Measurements from ENCODE around the gene PAN2. TPM values are rescaled to one million over a fixed set of nuclear protein-coding genes. Genes with fewer than 3 reads are reported as not detected.

PAN2 gene, protein sequence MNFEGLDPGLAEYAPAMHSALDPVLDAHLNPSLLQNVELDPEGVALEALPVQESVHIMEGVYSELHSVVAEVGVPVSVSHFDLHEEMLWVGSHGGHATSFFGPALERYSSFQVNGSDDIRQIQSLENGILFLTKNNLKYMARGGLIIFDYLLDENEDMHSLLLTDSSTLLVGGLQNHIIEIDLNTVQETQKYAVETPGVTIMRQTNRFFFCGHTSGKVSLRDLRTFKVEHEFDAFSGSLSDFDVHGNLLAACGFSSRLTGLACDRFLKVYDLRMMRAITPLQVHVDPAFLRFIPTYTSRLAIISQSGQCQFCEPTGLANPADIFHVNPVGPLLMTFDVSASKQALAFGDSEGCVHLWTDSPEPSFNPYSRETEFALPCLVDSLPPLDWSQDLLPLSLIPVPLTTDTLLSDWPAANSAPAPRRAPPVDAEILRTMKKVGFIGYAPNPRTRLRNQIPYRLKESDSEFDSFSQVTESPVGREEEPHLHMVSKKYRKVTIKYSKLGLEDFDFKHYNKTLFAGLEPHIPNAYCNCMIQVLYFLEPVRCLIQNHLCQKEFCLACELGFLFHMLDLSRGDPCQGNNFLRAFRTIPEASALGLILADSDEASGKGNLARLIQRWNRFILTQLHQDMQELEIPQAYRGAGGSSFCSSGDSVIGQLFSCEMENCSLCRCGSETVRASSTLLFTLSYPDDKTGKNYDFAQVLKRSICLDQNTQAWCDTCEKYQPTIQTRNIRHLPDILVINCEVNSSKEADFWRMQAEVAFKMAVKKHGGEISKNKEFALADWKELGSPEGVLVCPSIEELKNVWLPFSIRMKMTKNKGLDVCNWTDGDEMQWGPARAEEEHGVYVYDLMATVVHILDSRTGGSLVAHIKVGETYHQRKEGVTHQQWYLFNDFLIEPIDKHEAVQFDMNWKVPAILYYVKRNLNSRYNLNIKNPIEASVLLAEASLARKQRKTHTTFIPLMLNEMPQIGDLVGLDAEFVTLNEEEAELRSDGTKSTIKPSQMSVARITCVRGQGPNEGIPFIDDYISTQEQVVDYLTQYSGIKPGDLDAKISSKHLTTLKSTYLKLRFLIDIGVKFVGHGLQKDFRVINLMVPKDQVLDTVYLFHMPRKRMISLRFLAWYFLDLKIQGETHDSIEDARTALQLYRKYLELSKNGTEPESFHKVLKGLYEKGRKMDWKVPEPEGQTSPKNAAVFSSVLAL
- total RNA-seq (2022; extraction: Qiagen RNA extraction) = 13.6 to 17.4 TPM (median 14.0 TPM) in 5 replicates

DNA sequence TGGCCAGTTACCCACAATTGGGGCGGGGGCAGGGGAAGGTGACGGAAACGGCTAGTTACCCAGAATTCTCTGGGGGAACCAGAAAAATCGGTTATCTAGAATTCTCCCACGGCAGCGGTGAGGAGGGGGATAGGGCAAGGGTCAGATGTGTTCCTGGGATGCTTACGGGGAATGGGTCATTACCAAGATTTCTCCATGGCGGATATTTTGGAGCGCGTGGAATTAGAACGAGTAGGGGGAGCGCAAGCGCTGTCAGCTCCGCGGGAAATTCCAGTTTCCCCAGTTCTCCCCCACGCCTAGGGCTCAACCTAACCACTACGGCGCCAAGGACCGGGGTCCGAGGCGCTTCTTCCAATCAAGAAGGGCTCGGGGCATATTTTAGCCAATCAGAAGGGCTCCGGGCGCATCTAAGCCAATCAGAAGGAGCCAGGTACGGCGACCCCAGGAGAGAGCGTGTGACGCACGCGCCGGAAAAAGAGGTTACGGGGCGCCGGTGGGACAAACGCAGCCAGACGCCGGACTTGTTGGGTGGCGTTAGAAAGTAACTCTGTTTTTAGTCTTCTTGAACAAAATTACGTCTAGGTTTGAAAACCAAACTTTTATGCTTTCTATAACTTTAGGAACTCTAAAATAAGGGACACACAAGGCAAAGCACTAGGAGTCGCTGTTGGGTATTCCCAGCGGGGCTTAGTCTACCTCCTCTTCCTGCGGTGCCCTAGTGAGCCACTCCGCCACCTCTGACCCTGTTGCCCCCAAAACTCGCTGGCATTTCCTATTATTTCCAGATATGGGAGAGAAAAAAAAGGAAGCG, at the start of gene PAN2:
Gene PAN2, minus strand, starts transcription at position 322 of the 811 bp plus-strand sequence. CDS start 906 bp downstream, outside the sequence.

DNA sequence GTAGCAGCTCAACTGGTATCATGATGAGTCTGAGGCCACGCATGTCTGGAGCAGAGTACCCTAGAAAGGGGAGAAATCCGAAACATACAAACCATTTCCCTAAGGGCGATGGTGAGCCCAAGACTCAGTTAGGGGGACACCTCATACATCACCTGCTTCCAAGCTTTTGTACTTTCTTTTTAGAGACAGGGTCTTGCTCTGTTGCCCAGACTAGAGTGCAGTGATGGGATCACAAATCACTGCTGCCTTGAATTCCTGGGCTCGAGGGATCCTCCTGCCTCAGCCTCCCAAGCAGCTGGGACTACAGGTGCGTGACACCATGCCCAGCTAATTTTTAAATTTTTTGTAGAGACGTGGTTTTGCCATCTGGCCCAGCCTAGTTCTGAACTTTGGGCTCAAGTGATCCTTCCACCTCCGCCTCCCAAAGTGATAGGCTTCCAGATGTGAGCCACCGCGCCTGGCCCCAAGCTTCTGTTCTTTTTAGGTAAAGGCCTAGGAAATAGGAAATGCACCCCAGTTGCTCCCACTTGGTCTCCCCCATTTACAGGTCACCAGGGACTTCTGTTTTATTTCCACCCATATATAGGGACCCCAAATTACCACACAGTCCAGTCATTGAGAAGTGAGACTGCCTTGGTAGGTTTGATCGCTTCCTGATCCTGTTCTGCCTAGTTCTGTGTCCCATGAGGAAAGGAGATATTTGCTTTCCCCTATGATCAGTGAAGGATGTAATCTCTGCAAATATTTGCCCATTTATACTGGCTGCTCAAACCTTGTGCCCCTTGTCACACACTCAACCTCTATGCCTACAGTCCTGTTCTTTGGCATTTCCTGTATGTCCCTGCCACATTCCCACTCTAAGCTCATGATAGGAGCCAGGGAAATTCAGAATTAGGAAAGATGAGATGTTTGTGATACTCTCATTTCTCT, 28.6 kb upstream of the PAN2 start, which contains the start of gene APOF:
Gene APOF, minus strand, starts transcription at position 728 of the 930 bp plus-strand sequence. Its CDS starts 112 bp downstream, at position 616.

DNA sequence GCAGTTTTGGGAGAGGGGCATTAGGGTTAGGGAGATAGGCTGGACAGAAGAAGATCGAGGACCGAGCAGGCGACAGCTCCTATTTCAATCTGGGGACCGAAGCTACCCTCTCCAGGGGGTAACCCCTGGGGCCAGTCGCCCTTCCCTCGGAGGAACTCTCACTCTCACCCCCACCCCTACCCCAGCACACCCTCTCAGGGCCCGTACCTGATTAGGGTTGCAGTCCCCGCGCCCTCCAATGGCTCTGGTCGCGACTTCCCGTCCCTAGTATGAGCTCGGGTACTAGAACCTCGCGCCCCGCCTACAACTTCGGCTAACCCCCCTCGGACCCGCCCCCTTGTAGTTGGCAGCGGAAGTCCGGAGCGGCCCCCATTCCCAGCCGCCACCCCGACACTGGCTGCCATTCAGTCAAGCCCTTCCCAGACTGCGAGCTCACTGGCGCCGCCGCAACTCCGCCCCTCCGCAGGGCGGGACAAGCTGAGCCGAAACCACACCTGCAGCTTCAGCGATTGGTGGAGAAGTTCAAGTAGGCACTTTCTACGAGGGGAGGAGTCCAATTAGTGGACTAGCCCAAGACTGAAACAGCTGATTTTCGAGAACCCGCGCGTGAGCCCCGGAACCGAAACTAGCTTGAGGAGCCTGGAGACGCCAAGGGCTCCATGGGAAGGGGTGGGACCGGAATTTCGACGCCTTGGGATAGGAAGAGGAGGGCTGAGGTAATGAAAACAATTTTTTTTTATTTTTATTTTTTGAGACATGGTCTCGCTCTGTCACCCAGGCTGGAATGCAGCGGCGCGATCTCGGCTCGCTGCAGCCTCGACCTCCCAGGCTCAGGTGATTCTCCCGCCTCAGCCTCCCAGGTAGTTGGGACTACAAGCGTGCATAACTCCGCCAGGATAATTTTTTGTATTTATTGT, 26.3 kb upstream of the PAN2 start, which contains the start of gene STAT2:
Gene STAT2, minus strand, starts transcription at position 257 of the 917 bp plus-strand sequence. CDS start 3,536 bp downstream, outside the sequence.

DNA sequence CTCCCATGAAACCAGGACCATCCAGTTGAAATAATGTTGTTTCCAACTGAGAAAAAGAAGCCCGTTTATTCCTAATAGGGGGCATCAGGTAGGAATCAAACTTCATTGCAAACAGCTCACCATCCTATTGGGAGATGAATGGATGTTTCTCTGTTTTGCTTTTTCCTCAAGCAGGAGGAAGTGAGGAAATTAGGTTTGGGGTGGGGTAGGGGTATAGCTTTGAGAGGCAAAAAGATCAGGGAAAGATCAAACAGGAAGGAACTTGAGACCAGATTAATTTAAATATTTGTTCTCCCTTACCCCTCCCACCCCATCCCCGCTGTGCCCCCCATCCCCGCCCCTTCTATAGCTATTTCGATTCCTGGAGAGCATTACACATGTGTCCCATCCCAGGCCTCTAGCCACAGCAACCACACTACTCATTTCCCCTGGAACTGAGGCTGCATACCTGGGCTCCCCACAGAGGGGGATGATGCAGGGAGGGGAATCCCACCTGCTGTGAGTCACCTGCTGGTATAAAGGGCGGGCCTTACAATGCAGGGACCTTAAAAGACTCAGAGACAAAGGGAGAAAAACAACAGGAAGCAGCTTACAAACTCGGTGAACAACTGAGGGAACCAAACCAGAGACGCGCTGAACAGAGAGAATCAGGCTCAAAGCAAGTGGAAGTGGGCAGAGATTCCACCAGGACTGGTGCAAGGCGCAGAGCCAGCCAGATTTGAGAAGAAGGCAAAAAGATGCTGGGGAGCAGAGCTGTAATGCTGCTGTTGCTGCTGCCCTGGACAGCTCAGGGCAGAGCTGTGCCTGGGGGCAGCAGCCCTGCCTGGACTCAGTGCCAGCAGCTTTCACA, 4.7 kb upstream of the PAN2 start, which contains the start of gene IL23A:
Gene IL23A, plus strand, starts transcription at position 577 of the 850 bp plus-strand sequence. Its CDS starts 161 bp downstream, at position 738.

DNA sequence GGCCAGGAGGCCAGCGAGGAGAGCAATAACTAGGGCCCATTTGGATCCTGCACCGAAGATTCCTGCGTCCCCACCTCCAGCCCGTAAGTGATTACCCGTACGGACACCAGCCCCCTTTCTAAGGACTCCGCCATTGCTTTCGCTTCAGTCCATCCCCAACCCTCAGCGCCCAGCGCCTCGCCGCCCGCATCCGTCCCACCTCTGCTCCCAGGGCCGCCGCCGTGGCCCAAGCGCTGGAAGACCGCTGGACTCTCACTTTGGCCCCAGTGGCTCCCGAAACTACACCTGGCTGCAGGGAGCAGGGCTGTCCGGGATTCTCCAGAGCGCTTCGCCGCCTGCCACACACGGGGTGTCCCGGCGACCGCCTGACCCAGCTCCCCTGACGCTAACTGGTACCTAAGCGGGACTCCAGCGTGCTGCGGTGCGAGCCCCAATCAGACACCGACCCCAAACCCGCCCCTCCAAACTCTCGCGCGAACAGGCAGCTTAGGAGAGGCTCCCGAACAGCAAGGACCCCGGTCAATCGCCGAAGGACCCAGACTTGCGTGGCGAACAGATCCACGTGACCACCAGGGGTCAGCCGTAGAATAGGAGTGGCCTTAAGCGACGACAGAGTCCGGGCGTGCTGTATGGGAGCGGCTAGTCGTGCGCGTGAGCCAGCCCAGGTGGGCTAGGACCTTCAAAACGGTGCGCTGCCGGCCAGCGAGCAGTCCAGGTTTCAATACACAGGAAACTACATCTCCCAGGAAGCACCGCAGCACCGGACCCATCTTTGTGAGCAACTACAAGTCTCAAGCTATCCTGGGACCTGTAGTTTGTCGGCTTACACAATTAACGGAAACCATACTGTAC, 18.0 kb downstream of the PAN2 start, which contains the start of gene CNPY2:
Gene CNPY2, minus strand, starts transcription at position 367 of the 852 bp plus-strand sequence. CDS start 771 bp downstream, outside the sequence.

DNA sequence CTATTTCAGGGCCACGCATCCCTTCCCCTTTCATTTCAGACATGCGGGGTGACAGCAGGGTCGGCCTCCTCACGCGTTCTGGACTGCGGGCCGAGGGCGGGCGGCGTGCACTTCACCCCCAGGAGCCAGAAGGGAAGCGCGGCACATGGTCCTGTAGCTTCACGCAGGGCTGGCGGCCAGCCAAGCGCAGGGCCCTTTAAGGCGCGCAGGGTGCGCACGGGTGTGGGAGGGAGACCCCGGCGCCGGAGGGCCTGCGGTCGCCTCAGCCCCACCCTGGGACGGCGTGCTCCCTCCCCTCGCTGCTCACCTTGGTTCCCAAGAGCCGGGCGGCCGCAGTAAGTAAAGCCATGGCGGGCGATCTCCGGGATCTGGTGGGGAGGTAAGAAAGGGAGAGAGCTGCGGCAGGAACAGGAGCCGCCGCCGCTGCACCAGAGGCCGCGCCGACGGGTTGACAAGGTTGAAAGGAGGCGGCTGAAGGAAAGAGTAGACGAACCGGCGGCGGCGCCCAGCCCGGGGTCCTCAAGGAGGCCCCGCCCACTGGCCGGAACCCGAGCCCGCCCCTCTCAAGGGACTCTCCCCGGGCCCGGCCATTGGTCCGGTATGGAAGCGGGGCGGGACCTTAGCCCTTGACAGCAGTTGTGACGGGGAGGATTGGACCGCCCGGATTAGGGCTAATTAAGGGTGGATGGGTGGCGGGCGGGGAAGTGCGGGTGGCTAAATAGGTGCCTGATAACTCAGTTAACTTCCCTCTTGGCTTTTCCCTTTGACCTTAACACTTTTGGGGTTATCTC, 33.8 kb downstream of the PAN2 start, which contains the start of gene CS:
Gene CS, minus strand, starts transcription at position 478 of the 791 bp plus-strand sequence. Its CDS starts 129 bp downstream, at position 349.

DNA sequence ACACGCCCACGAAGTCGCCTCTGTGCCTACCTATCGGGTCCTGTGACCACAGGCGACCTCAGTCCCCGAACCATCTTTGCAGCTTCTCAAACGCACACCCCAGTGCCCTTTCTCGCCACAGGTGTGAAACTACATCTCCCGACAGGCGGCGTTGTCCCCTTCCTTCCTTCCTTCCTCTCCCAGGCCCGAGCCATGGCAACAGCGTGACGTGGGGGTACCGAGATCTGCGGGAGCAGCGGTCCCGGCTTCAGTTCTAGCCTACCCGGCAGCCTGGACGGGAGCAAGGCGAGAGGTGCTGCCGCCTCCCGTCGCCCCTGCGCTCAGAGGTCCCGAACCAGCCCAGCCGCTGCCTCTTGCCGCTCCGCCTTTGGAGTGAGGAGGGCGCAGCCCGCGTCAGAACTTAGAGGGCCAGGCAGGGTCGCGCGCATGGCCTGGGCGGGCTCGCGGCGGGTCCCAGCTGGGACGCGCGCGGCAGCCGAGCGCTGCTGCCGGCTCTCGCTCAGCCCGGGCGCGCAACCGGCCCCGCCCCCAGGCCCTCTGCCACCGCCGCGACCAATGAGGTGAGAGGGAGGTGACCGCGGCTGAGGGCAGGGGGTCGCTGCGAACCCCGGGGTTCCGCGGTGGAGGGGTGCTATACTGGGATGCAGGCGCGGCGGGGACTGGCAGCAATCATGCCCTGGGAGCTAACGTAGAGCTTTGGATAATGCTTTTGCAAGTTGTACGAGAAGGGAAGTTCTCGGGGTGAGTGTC, 66.9 kb downstream of the PAN2 start, which contains the start of gene COQ10A:
Gene COQ10A, plus strand, starts transcription at position 250 of the 750 bp plus-strand sequence. Its CDS starts 177 bp downstream, at position 427.

Other genes starting within 250 kb of the PAN2 start
- gene PA2G4, start 229.4 kb downstream of the PAN2 start, total RNA-seq (2022; extraction: Qiagen RNA extraction) = 268 to 375 TPM (median 283 TPM) in 5 replicates
- gene RPL41, start 217.4 kb downstream of the PAN2 start, total RNA-seq (2022; extraction: Qiagen RNA extraction) = 4,103 to 6,224 TPM (median 5,662 TPM) in 5 replicates
- gene ZC3H10, start 215.7 kb downstream of the PAN2 start, total RNA-seq (2022; extraction: Qiagen RNA extraction) = 2.9 to 3.6 TPM (median 3.1 TPM) in 5 replicates
- gene ESYT1, start 205.7 kb downstream of the PAN2 start, total RNA-seq (2022; extraction: Qiagen RNA extraction) = 63.6 to 69.7 TPM (median 65.9 TPM) in 5 replicates
- 66.8 to 83.8 TPM (median 78.9 TPM) in 5 replicates for gene MYL6B, start 181.4 kb downstream of the PAN2 start, total RNA-seq (2022; extraction: Qiagen RNA extraction)
- 2,179 to 2,596 TPM (median 2,229 TPM) in 5 replicates for gene MYL6, start 175.6 kb downstream of the PAN2 start, total RNA-seq (2022; extraction: Qiagen RNA extraction)
- 28.4 to 36.2 TPM (median 33.1 TPM) in 5 replicates for gene SMARCC2, start 144.5 kb downstream of the PAN2 start, total RNA-seq (2022; extraction: Qiagen RNA extraction)
- gene RNF41, start 112.1 kb downstream of the PAN2 start, total RNA-seq (2022; extraction: Qiagen RNA extraction) = 22.2 to 30.8 TPM (median 25.8 TPM) in 5 replicates
- 55.6 to 63.2 TPM (median 62.6 TPM) in 5 replicates for gene NABP2, start 109.7 kb downstream of the PAN2 start, total RNA-seq (2022; extraction: Qiagen RNA extraction)
- not detected in 5 replicates for gene SLC39A5, start 103.9 kb downstream of the PAN2 start, total RNA-seq (2022; extraction: Qiagen RNA extraction)
- 37.4 to 45.4 TPM (median 44.6 TPM) in 5 replicates for gene ANKRD52, start 75.6 kb downstream of the PAN2 start, total RNA-seq (2022; extraction: Qiagen RNA extraction)
- 14.2 to 16.2 TPM (median 15.9 TPM) in 5 replicates for gene COQ10A, start 67.1 kb downstream of the PAN2 start, total RNA-seq (2022; extraction: Qiagen RNA extraction)
- gene CS, start 33.7 kb downstream of the PAN2 start, total RNA-seq (2022; extraction: Qiagen RNA extraction) = 150 to 202 TPM (median 152 TPM) in 5 replicates
- gene CNPY2, start 18.0 kb downstream of the PAN2 start, total RNA-seq (2022; extraction: Qiagen RNA extraction) = 91.7 to 148 TPM (median 140 TPM) in 5 replicates
- gene IL23A, start 4.9 kb upstream of the PAN2 start, total RNA-seq (2022; extraction: Qiagen RNA extraction) = 0.43 to 0.69 TPM (median 0.53 TPM) in 5 replicates
- gene STAT2, start 26.1 kb upstream of the PAN2 start, total RNA-seq (2022; extraction: Qiagen RNA extraction) = 10.4 to 14.3 TPM (median 12.1 TPM) in 5 replicates
- gene APOF, start 28.9 kb upstream of the PAN2 start, total RNA-seq (2022; extraction: Qiagen RNA extraction) = not detected in 5 replicates
- 33.4 to 38.2 TPM (median 36.3 TPM) in 5 replicates for gene TIMELESS, start 115.4 kb upstream of the PAN2 start, total RNA-seq (2022; extraction: Qiagen RNA extraction)
- gene MIP, start 120.7 kb upstream of the PAN2 start, total RNA-seq (2022; extraction: Qiagen RNA extraction) = 0.10 to 0.22 TPM (median 0.20 TPM) in 3 of 5 replicates, not detected in the others
- gene SPRYD4, start 134.6 kb upstream of the PAN2 start, total RNA-seq (2022; extraction: Qiagen RNA extraction) = 1.7 to 2.1 TPM (median 1.9 TPM) in 5 replicates
- gene GLS2, start 154.2 kb upstream of the PAN2 start, total RNA-seq (2022; extraction: Qiagen RNA extraction) = 0.13 to 0.31 TPM (median 0.21 TPM) in 5 replicates
- gene RBMS2, start 187.8 kb upstream of the PAN2 start, total RNA-seq (2022; extraction: Qiagen RNA extraction) = 9.1 to 12.2 TPM (median 11.0 TPM) in 5 replicates